HL-60/S4 treated with retinoic acid at 250 ng/mL for 4 days and 3 days (cell line): ENCODE measurements around the gene NSD2.

ENCODE experiments used
- in situ Hi-C: fragments of 300-500 bp; cut with MboI; formaldehyde crosslinking; loops from 2 replicates; pipeline ENCODE4 v1.7.0; 2022; ENCODE audit warnings: low sequenced_read_pairs

NSD2 gene

DNA sequence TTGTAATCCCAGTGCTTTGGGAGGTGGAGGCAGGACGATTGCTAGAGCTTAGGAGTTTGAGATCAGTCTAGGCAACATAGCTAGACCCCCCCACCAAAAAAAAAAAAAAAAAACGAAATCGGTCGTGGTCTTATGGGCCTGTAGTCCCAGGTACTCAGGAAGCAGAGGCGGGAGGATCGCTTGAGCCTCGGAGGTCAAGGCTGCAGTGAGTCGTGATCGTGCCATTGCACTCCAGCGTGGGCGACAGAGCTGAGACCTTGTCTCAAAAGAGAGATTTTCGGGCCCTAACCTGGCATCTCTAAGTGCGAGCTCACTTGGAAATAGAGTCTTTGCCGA lies 8.3 kb upstream of the NSD2 start:
- in situ Hi-C loops: no loop called here

GRCh38 chr4:1863297-1864033 lies 7.7 kb upstream of the NSD2 start:
- in situ Hi-C loops: no loop called here

GRCh38 chr4:1864076-1865008 lies 6.9 kb upstream of the NSD2 start:
- in situ Hi-C loops: no loop called here

DNA sequence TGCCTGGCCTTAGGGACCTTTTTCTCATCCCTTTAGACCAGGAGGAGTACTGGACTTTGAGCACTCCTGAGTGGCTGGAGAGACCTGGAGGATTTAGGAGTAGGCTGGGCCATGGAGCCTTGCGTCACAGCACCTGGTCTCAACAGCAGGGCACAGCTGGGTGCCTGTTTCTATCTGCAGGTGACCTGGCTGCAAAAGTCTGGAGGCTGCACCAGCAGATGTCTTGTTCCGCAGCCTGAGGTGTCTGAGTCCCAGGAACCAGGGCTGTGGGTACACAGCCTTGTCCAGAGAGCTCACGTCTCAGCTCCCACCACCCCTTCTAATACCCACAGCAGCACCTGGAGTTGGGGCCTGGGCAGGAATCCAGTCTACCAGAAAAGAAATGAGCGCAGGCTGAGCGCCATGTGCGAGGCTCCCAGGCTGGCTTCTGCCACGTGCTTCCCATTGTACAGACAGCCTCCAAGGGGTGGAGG lies 5.0 kb upstream of the NSD2 start:
- in situ Hi-C loops: no loop called here

DNA sequence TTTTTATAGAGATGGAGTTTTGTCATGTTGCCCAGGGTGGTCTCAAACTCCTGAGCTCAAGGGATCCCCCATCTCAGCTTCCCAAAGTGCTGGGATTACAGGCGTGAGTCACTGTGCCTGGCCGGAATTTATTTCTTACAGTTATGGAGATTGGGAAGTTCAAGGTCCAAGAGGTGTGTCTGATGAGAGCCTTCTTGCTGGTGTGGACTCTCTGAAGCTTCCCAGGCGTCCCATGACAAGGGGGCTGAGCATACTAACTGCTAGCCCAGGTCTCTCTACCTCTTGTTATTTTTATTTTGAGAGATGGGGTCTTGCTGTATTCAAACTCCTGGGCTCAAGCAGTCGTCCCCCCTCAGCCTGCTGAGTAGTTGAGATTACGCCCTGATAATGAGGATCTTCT lies 2.9 kb upstream of the NSD2 start:
- in situ Hi-C loops: no loop called here

GRCh38 chr4:1868912-1869311 lies 2.3 kb upstream of the NSD2 start:
- in situ Hi-C loops: no loop called here

DNA sequence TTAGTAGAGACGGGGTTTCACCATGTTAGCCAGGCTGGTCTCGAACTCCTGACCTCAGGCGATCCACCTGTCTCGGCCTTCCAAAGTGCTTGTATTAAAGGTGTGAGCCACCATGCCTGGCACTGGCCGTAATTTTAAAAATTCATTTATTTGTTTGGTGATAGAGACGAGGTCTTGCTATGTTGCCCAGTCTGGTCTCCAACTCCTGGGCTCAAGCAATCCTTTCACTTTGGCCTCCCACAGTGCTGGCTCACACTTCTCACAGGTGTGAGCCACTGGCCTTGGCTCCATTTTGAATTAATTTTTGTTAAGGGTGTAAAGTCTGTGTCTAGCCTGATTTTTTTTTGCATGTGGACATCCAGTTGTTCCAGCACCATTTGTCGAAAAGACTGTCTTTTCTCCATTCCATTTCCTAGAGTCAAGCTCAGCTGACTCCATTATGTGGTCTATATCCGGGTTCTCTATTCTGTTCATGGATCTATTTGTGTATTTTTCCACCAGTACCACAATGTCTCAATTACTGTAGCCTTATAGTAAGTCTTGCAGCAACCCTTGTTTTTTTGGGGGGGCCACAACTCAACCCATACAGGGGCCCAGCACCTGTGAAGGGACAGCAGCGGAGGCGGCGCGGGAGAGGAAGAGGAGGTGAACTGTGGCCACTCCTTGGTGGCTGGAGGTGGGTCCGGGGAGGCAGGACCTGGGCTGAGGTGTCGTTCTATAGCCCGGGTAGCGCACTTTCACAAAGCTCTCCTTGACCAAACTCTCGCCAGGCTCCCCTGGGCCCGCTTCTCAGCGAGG lies 1.5 kb upstream of the NSD2 start:
- in situ Hi-C loops: no loop called here

GRCh38 chr4:1870328-1870577 lies 940 bp upstream of the NSD2 start:
- in situ Hi-C loops: no loop called here

GRCh38 chr4:1871471-1872021 lies 353 bp downstream of the NSD2 start:
- in situ Hi-C loops: no loop called here

DNA sequence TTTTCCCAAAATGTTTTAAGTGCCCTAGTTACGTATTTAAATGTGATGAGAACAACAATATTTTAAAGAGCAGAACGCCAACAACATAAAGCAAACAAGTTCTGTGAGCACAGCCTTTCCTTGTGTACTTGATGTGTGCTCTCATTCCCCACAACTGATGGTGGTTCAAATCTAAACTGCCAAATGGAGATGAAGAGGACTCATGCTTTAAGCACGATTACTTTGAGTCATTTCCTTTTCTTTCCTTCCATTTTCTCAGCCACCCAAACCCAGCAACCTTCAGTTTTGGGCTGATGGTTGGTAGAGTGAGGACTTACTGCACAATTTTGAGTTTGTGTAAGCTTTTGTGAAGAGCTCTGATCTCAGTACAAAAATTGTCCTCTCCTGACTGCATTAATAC lies 1.7 kb downstream of the NSD2 start:
- in situ Hi-C loops: no loop called here

DNA sequence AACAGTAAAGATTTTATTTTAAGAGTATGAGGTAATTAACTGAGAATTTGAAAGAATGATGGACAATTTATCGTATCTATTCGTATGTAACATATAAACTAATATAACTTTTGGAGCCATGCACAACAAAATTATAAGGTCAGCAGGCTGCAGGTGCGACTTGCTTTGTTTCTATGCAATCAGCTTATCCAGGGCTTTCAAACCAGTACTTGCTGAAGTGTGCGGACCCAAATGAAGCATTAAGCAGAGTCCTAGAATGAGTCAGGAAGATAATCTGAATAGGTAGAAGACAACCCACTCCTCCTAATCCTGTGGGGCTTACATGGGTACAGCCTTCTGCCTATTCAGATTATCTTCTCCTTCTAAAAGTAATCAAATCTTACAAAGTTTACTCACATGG lies 2.1 kb downstream of the NSD2 start:
- in situ Hi-C loops: no loop called here

DNA sequence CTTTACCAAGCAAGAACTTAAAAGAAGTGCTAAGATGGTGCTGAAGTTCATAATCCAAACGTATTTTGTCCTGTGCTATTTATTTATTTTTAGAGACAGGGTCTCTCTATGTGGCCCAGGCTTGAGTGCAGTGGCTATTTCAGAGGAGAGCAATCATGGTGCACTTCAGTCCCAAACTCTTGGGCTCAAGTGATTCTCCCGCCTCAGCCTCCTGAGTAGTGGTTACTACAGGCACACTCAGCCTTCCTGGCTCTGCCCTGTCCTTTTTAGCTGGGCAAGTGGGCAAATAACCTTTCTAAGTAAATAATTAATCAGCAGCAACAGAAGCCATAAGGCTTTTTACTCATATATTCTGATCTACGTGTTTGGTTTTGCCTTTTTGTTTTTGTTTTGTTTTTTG lies 2.6 kb downstream of the NSD2 start:
- in situ Hi-C loops: no loop called here

DNA sequence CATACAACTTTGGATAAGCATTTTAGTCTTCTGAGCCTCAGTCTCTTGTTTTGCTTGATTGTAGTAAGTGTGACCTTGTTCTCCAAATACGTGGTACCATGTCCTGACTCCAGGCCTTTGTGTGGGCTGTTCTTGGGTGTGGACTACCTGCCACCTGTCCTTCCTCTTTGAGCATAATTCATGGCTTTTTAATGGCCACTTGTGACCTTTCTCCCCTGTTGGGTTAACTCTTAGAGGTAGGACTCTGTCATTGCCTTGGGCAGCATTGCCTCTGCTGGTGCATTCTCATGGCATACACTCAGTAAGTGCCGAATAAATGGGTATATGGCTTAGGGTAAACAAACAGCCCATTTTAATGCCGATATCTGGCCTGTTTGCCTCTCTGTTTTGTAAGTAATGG lies 3.0 kb downstream of the NSD2 start:
- in situ Hi-C loops: no loop called here

DNA sequence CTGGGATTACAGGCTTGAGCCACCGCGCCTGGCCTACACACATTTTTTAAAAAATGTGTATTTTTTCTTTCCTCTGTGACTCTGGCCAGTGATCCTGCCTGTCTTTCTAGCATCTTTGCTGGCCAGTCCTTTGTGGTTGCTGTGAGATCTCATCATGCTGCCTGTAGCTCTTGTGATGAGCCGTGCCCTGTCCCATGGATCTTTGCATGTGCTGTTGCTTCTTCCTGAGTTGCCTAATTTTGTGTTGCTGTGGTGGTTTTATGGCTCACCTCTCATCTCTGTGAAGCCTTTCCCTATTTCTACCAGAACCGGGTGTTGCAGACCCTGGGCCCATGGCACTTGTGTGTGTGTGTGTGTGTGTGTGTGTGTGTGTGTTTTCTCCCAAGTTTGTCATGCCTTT lies 8.3 kb downstream of the NSD2 start:
- in situ Hi-C loops: no loop called here

DNA sequence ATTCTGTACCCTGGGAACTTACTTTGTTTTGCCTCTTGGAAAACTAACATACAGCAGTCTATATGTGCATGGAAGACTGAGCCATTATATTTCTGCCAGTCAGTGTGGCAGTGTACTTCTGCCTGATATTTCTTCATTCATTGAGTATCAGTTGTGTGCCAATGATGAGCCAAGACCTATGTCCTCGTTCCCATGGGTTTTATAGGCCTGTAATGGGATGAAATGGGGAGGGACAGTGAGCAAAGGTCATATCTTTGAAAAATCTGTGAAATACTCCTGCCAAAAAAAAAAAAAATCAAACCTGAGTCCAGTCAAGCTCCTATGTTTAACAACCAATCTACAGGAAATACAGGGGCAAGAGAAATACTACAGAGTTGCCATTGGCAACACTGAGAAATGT lies 9.1 kb downstream of the NSD2 start:
- in situ Hi-C loops: no loop called here

DNA sequence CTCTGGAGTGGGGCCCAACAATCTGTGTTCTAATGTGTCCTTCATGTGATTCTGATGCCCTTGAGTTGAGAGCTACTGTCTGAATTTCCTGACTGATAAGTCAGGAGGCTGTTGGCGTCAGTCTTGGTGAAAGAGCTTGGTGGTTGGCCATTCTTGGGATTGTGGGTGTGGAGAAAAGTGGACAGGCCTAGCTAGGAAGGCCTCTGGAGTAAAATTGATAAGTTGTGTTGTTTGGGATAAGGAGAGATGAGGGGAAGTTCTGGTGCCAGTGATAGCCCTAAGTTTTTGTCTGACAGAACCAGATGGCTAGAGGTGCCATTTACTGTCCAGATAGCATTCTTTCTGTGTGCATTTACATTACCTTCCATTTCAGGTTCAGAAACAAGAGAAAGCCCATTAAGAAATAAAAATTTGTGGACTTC lies 11.7 kb downstream of the NSD2 start:
- in situ Hi-C loops: no loop called here

- in situ Hi-C loops: no loop called here
Observed at GRCh38 chr4:1883583-1883982, 12.4 kb downstream of the NSD2 start.

- in situ Hi-C loops: no loop called here
Observed at GRCh38 chr4:1885414-1885813, 14.2 kb downstream of the NSD2 start.

- in situ Hi-C loops: no loop called here
Observed at GRCh38 chr4:1887052-1887451, 15.9 kb downstream of the NSD2 start.

- in situ Hi-C loops: no loop called here
Observed at GRCh38 chr4:1890979-1891570, 19.9 kb downstream of the NSD2 start.
